CD4-positive, alpha-beta T cell treated with Interleukin-12 subunit alpha and Interleukin-12 subunit beta, for 1 hour (primary cell): ENCODE data around the gene NRP1.
A peak's percentile ranks its signal among the peaks of the same experiment; 100 is the strongest.

Experiments
- DNase-seq: peaks from one replicate; pipeline ENCODE4 v3.0.0-alpha.2; 2020

NRP1 gene

GRCh38 chr10:33347211-33347610, 12.7 kb upstream of the NRP1 start:
- DNase-seq = no peak

GRCh38 chr10:33345236-33345635, 10.8 kb upstream of the NRP1 start:
- DNase-seq = no peak

GRCh38 chr10:33344676-33345075, 10.2 kb upstream of the NRP1 start:
- no peak for DNase-seq

GRCh38 chr10:33341637-33342036, 7.2 kb upstream of the NRP1 start:
- DNase-seq = no peak

DNA sequence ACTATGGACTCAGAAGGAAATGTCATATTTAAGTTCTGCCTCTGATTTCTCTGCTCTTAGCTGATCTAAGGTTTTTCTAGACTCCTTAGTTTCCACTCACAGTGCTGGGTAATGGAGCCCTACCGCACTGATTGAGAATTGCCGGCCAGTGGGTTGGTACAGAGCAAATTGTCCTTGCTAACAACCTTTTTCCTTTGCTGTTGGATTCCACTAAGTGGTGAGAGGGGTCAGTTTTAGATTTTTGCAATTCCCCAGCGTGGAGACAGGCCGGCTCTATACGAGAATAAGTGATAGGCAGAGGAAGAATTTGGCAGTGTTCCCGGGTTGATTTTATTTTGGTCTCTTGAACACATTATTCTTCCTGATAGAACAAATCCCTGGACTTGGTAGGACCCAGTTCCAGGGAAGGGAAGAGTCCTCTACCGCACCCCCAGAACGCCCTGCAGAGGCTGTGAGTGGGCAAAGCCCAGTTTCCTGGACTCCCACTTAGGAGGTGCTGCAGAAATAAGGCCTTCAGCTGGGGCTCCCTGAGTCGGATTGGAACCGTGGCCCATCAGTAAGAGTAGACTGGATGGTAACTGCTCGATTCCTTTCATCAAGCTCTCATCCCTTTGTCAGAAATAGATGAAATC, 3.0 kb upstream of the NRP1 start:
- DNase-seq = no peak

GRCh38 chr10:33336582-33337325, 2.3 kb upstream of the NRP1 start:
- no peak for DNase-seq

DNA sequence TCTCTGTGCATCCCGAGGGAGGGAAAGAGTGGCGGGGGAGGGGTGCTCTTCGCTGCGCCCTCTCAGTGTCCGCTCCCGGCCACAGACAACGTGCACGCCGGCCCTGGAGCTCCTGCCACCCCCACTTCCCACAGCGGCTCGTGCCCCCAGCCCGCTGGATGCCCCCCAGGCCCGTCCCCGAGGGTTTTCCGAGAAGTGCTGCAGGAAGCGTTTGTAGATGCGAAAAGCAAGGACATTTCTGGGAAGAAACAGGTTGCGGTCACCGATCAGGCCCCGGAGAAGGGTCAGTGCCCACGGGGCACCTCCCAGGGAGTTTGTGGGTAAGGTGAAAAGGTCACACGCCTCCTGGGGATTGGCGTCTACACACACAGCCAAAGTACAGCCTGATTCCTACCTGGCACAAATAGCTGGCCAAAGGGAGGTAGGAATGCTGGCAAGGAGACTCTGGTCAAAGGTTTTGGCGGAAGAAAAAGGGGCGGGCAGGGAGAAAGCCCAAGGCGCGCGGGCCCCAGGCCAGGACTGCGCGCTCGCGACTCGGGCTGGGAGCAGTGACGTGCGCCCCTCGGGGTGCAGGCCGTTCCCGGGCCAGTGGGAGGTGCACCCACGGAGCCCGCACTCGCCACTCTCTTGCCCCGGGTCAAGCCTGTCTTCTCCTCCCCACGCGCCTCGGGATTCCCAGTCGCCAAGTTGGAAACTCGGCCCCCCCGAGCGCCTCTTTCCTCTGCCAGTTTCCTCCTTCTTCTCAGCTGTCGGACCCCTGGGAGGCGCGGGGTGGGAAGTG, 1.5 kb upstream of the NRP1 start:
- DNase-seq = no peak

DNA sequence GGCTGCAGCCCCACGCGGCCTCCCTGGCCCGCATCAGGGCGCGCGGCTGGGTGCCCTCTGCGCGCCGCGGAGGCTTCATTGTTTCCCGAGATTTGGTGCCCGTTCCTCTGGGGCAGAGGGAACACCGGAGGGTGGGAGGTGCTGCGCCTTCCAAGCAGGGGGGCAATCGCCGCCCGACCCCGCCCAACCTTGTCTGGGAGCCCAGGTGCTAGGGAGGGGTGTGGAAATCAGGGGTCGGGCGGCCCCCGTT, 1.0 kb upstream of the NRP1 start:
- DNase-seq = no peak

DNA sequence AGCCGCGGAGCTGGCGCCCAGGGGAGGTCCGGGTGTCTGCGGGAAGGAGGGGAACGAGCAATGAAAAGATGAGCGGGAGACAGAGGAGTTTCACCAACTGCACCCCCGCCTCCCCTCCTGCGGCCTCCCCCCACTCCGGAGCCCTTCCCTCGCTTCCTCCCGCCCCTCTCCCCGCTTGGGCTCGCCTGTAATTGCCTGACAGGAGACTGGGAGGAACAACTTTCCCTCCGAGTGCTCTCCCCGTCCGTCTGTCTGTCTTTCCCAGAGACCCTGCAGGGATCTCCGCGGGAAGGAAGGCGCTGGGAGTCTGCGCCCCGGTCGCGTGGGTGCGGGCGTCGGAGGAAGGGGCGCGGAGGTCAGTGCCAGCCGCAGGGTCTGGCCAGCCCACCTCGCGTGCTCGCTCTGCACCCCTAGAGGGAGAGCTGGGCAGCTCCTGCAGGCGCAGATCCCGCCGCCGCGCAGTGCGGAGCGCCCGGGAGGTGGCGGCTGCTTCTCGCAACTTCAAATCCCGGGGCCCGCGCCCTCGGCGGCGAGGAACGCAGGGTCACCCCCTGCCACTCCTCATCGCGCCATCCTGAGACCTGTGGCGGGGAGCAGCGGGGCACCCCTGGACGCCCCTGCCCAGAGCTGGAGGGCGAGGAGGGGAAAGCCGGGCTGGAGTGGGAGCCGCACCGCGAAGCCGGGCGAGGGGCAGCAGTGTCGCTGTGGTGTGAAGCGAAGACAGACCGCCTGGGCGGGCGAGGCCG, 511 bp upstream of the NRP1 start:
- no peak for DNase-seq

DNA sequence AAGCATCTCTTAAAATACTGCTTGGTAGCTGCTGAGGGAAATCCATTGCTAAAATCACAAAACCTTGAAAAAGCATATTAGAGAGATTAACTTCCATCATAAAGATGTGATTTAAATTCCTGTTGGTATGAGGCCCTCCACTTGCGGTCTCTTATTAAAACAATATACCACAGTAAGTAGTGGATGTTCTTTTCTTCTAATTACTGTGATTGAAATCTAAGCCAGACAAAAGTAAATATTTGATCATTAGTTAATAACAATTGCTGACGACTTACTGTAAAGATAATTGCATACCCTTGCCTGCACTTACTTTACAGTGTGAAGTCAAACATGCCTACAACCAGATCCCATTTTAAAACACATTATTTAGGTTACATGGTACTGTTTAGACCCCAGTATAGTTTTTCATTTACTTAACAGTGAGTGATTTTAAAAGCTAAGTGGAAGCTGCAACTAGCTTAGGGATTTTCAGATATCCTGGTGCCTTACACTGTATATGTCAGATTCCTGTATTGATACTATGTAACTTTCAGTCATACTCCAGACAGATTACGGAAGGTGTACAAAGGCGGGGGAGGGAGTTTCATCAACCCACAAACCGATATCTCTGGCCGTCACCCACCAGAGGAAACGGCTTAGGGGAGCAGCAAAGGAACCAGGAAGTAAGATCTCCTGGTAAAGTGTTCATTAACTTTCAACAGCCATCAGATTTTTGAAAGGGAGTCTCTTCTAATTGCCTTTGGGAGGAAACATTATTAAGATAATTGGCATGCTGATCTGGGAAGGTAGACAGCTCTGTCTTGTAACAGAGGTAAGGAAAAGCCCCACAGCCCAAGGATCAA, 986 bp downstream of the NRP1 start:
- DNase-seq = peak; percentile 31

- no peak for DNase-seq
Observed at GRCh38 chr10:33332183-33333065, 2.0 kb downstream of the NRP1 start.

DNA sequence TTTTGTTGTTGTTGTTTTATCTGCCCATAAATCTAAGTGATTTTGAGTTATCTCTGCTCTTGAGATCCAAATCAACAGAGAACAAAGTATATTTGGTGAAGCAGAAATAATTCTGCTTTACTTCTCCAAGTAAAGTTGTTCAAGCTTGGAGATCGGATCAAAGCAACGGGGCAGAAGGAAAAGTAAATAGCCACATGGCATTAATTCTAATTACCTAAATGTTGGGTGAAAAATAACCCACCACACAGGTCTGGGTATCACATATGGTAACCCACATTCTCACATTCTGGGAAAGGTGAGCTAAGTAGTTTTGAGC, 3.1 kb downstream of the NRP1 start:
- DNase-seq = no peak

DNA sequence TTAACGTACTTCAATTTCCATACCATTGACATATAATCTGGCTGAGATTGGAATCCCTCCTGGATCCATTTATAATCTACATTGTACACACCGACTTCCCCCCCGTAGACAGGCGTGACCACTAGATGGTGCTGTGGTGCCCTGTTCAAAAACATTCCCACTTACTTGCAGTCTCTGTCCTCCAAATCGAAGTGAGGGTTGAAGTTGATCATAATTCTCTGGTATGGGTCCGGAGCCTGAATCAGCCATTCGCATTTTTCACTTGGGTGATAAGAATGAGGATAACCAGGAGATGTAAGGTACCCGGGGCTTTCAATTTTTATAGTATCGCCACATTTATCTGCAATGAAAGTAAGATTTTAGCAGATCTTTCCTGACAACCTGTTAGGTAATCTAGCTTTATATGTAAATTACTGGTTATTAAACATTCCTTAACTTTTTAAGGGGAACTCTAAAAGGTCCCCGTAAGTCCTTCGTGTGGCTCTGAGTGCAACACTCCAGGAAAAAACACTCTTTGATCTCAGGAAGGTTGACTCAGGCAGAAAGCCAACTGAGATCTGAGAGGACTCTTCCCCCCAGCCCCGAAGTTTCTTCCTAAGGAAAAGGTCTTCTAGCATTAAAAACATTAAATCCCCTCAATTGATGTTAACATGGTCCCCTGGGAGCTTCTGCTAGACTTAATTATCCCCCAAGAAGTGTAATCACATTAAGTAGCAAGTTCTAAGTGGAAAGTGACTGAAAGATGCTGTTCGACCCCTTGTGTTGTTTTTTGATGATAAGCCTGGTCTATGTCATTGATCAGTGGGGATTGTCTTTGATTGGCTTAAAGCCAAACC, 3.7 kb downstream of the NRP1 start:
- peak; percentile 73 for DNase-seq

DNA sequence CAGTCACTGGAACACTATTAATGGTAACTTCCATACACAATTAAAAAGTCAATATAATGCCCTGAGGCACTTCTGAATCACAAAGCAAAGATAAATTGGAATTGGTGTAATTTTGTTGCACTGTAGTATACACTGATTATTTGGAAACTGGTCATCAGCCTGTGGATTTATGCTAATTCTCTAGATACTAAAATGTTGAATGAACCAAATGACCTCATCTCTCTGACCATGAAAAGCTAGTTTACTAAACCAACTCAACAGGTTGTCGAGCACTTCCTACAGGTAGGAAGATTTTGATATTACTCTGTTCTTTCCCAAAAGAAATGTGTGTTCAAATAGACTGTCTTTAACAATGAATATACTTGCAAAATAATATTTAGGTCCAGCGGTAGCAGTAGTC, 5.3 kb downstream of the NRP1 start:
- no peak for DNase-seq

GRCh38 chr10:33328253-33328652, 6.2 kb downstream of the NRP1 start:
- no peak for DNase-seq

- DNase-seq = no peak
Observed at GRCh38 chr10:33327751-33328150, 6.7 kb downstream of the NRP1 start.

DNA sequence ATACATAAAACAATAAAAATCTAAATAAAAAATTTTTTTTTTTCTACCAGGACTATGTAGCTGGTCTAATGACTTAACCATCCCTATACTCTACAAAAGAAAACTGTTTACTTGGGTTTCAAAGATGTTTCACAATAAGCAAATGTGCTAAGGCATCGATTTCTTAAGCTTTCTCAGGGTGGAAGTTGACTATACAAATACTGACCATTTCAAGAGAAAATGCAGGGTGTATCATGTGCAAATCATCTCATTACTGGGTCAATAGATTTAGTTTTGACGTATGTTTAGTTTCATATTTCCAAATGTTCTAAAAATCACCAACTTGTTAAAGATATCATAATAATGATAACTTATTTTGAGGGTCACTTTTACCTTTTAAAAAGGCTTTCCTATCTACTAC, 7.5 kb downstream of the NRP1 start:
- DNase-seq = no peak

DNA sequence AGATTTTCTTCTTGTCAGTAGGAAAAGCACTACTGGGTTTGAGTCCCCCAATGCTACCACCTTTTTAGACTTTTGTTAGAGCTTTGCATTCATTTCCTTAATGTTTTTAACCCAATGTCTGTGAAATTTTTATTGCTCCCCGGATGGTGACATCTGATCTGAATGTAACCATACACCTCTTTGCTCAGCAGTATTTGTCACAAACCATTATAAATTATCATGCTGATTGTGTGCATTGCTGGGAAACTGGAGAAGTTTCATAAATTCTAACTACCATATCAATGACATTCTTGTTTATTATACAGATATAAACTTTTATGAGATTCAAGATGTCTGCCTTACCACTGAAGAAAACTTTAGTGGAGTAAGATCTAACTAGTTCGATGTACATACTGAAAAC, 8.5 kb downstream of the NRP1 start:
- no peak for DNase-seq

- DNase-seq = no peak
Observed at GRCh38 chr10:33323721-33324120, 10.7 kb downstream of the NRP1 start.

- no peak for DNase-seq
Observed at GRCh38 chr10:33321516-33321915, 13.0 kb downstream of the NRP1 start.

DNA sequence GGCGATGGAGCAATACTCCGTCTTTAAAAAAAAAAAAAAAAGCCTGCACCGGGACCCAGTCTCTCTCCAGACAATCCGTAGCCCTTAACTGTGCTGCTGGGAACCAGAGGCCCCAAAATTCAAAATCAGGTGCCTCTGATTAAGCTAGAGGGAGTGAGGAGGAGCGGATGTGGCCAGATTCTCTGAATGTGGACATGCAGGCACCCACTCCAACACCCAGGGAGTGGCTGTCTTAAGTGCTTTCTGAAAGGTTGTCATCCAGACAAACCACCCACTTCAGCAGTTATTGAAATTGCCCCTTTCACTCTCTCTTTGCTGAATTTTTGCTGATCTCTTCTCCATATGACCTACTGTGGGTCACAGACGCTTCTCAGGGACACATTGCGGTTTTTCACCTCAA, 14.2 kb downstream of the NRP1 start:
- DNase-seq = no peak
